Neuronal stem cell (in vitro differentiated cells): ENCODE data around the gene HAGH. TPM values are rescaled to one million over a fixed set of nuclear protein-coding genes. Genes with fewer than 3 reads are reported as not detected.
"Not testable (repeated sequence)": the region's sequence is repeated elsewhere in the genome, so short reads cannot be mapped to it uniquely, and the experiment has no call there.

Experiments used
- DNase-seq: peaks from one replicate; pipeline ENCODE4 v3.0.0-alpha.2; 2013; ENCODE audit warnings: low spot score
- H2AFZ ChIP-seq: one replicate; pipeline ENCODE4 v1.6.1; 2013; ENCODE audit warnings: mild to moderate bottlenecking, low read length, inconsistent platforms
- H2AK5ac ChIP-seq: 2 replicates; pipeline ENCODE4 v1.6.1; 2013; ENCODE audit warnings: low read depth, mild to moderate bottlenecking, inconsistent platforms, low read length, moderate library complexity, mixed read lengths
- H2BK120ac ChIP-seq: 2 replicates; pipeline ENCODE4 v1.6.1; 2013; ENCODE audit warnings: low read depth, mild to moderate bottlenecking, inconsistent platforms, low read length, moderate library complexity, mixed read lengths
- H2BK12ac ChIP-seq: one replicate; pipeline ENCODE4 v1.6.1; 2013; ENCODE audit warnings: low read length, inconsistent platforms
- H2BK15ac ChIP-seq: 2 replicates; pipeline ENCODE4 v1.6.1; 2013; ENCODE audit warnings: mild to moderate bottlenecking, low read length, inconsistent platforms, mixed read lengths
- H2BK5ac ChIP-seq: one replicate; pipeline ENCODE4 v1.6.1; 2013; ENCODE audit warnings: inconsistent platforms, mild to moderate bottlenecking, low read length, moderate library complexity
- H3K14ac ChIP-seq: one replicate; pipeline ENCODE4 v1.6.1; 2013; ENCODE audit warnings: low read length, inconsistent platforms
- H3K18ac ChIP-seq: 2 replicates; pipeline ENCODE4 v1.6.1; 2013; ENCODE audit warnings: low read length, inconsistent platforms
- H3K23ac ChIP-seq: 2 replicates; pipeline ENCODE4 v1.6.1; 2013; ENCODE audit warnings: low read depth, mild to moderate bottlenecking, mixed read lengths, low read length, inconsistent platforms; ENCODE audit not compliant: poor library complexity
- H3K27ac ChIP-seq: replicated peaks from 3 replicates; pipeline ENCODE4 v1.5.1; 2013; ENCODE audit warnings: low read length, inconsistent platforms
- H3K27me3 ChIP-seq, 3 experiments: 2 replicates each; pipeline ENCODE4 v1.6.1; 2013; ENCODE audit warnings: low read length in 3 of 3, mild to moderate bottlenecking in 2 of 3, inconsistent platforms in 1 of 3, low read depth in 1 of 3, mixed read lengths in 1 of 3, moderate library complexity in 1 of 3; ENCODE audit not compliant: control insufficient read depth in 3 of 3, insufficient read depth in 3 of 3
- H3K36me3 ChIP-seq, 2 donors: replicated peaks in 1 of 2; 2 replicates each; pipeline ENCODE4 v1.6.1; 2013; ENCODE audit warnings: low read length in 2 of 2; ENCODE audit not compliant: control insufficient read depth in 2 of 2, insufficient read depth in 2 of 2
- H3K4ac ChIP-seq: 2 replicates; pipeline ENCODE4 v1.6.1; 2013; ENCODE audit warnings: inconsistent platforms, mild to moderate bottlenecking, low read length, moderate library complexity
- H3K4me1 ChIP-seq, 2 donors: 1 replicate in 1 of 2; 2 replicates in 1 of 2; pipeline ENCODE4 v1.6.1; 2013; ENCODE audit warnings: low read length in 2 of 2, low read depth in 1 of 2; ENCODE audit not compliant: control insufficient read depth in 2 of 2, insufficient read depth in 1 of 2
- H3K4me2 ChIP-seq: one replicate; pipeline ENCODE4 v1.6.1; 2013; ENCODE audit warnings: mild to moderate bottlenecking, low read length, inconsistent platforms; ENCODE audit not compliant: insufficient read depth, poor library complexity, severe bottlenecking
- H3K4me3 ChIP-seq, 2 donors: 2 replicates each; pipeline ENCODE4 v1.5.1; 2013; ENCODE audit warnings: low read length in 2 of 2, mild to moderate bottlenecking in 2 of 2, inconsistent platforms in 1 of 2, moderate library complexity in 1 of 2
- H3K79me1 ChIP-seq: one replicate; pipeline ENCODE4 v1.6.1; 2013; ENCODE audit warnings: low read depth, mild to moderate bottlenecking, inconsistent platforms, low read length, moderate library complexity
- H3K9ac ChIP-seq: one replicate; pipeline ENCODE4 v1.6.1; 2013; ENCODE audit warnings: mild to moderate bottlenecking, low read depth, low read length, inconsistent platforms; ENCODE audit not compliant: poor library complexity
- H3K9me3 ChIP-seq, 2 donors: replicated peaks in 1 of 2; 2 replicates each; pipeline versions ENCODE3 to v1.6.1; 2013; ENCODE audit warnings: low read length in 2 of 2, mild to moderate bottlenecking in 2 of 2, inconsistent platforms in 1 of 2, low read depth in 1 of 2, mixed read lengths in 1 of 2, moderate library complexity in 1 of 2; ENCODE audit not compliant: control insufficient read depth in 2 of 2, insufficient read depth in 1 of 2
- H4K8ac ChIP-seq: one replicate; pipeline ENCODE4 v1.6.1; 2013; ENCODE audit warnings: low read depth, mild to moderate bottlenecking, inconsistent platforms, low read length, moderate library complexity
- H4K91ac ChIP-seq: one replicate; pipeline ENCODE4 v1.6.1; 2013; ENCODE audit warnings: low read length, low read depth, mild to moderate bottlenecking, inconsistent platforms; ENCODE audit not compliant: poor library complexity
- WGBS, 2 donors: extraction: QIAGEN DNeasy Blood & Tissue Kit; methylation state at CpG; one replicate each; pipeline ENCODE4 v1.1.7; 2013; ENCODE audit warnings: missing lambda C conversion rate in 2 of 2, mixed read lengths in 1 of 2; ENCODE audit not compliant: insufficient read length in 2 of 2, insufficient replicate concordance in 1 of 2; ENCODE audit errors: extremely low coverage in 2 of 2; 5-methylcytosine and 5-hydroxymethylcytosine counted together
- polyA plus RNA-seq, 2 experiments: library from polyadenylated mRNA; stranded (reverse); fragments of 200-250 nt; gene quantifications; one replicate each; pipeline ENCODE4 v1.2.3, GENCODE V29; 2013

The HAGH gene
- 45.7 TPM for polyA plus RNA-seq (2013, experiment 1 of 2)
- polyA plus RNA-seq (2013, experiment 2 of 2), result 44.7 TPM

DNA sequence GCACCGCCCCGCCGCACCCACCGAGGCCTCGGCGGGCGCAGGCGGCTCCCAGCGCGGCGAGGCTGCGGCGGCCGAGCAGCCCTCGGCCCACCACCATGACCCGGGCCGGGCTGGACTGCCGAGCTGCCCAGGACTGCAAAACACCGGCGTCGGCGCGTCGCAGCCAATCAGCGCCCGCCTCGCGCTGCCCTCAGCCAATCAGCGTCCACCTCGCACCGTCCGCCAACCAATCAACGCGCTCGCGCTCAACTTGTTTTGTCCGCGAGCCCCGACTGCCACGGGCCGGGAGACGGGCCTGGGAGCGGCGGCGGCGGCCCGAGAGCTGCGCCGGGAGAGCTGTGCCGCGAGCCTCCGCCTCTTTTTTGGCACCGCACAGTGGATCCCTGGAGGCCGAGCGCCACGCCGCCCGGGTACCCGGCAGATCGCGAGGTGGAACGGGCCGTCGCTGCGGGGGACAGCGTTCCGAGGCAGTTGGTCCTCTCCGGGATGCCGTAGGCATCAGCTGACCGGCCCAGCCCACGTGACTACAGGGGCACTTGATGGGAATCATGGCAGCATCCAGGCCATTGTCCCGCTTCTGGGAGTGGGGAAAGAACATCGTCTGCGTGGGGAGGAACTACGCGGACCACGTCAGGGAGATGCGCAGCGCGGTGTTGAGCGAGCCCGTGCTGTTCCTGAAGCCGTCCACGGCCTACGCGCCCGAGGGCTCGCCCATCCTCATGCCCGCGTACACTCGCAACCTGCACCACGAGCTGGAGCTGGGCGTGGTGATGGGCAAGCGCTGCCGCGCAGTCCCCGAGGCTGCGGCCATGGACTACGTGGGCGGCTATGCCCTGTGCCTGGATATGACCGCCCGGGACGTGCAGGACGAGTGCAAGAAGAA lies at the start of gene HAGH, which contains the start of gene FAHD1:
TSS of gene HAGH (minus strand) at position 135 of the 883 bp plus-strand sequence. CDS start at position 97, 38 bp downstream.
TSS of gene FAHD1 (plus strand) at position 516 of the 883 bp plus-strand sequence. CDS start at position 549, 33 bp downstream.
- peak within 1 kb of the TSS; percentile 60 for H3K4ac ChIP-seq
- H4K91ac ChIP-seq, result peak within 1 kb of the TSS; percentile 97
- H4K8ac ChIP-seq, result peak within 1 kb of the TSS; percentile 65
- peaks cover 18% of the 10 kb centered on the region for H3K79me1 ChIP-seq
- H2BK120ac ChIP-seq, result no peak within 1 kb of the TSS
- H3K9me3 ChIP-seq, result no peaks in the 10 kb centered on the region
- peak within 1 kb of the TSS; percentile 93 for H2BK5ac ChIP-seq
- peaks cover 0 to 10% of the 10 kb centered on the region in 2 donors for H3K4me1 ChIP-seq
- H3K36me3 ChIP-seq, result peaks cover 11 to 37% of the 10 kb centered on the region in 2 donors
- peak within 1 kb of the TSS; percentile 99 for H3K9ac ChIP-seq
- H3K23ac ChIP-seq, result peak within 1 kb of the TSS; percentile 94
- peak within 1 kb of the TSS; percentile 98 for H3K18ac ChIP-seq
- H2AK5ac ChIP-seq, result peak within 1 kb of the TSS; percentile 87
- peak; percentile 95 for DNase-seq
- no peaks in the 10 kb centered on the region for H3K27me3 ChIP-seq
- peak within 1 kb of the TSS; percentile 95 to 97 for H3K4me3 ChIP-seq
- no peak within 1 kb of the TSS for H2BK12ac ChIP-seq
- H3K4me2 ChIP-seq, result peak within 1 kb of the TSS; percentile 89
- H3K14ac ChIP-seq, result peak within 1 kb of the TSS; percentile 47
- peak within 1 kb of the TSS; percentile 31 for H3K27ac ChIP-seq
- peak within 1 kb of the TSS; percentile 99 for H2AFZ ChIP-seq
- H2BK15ac ChIP-seq, result peak within 1 kb of the TSS; percentile 96
- WGBS, 2 donors, result no CpG with 5 or more reads among the region's 104 CpGs

DNA sequence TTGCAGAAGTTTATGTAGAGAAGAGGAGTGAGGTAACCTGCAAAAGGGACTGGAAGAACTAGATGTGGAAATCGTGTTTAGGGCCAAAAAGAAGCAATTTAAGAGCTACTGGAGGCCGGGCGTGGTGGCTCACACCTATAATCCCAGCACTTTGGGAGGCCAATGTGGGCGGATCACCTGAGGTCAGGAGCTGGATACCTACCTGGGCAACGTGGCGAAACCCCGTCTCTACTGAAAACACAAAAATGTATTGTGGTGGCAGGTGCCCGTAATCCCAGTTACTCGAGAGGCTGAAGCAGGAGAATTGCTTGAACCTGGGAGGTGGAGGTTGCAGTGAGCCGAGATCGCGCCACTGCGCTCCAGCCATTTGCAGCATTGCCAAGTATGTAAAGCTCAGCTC lies 49.4 kb upstream of the HAGH start:
- not testable (repeated sequence) for H2BK15ac ChIP-seq, H3K4me1 ChIP-seq, H3K4me2 ChIP-seq, H2BK12ac ChIP-seq, H4K8ac ChIP-seq, DNase-seq, H3K9ac ChIP-seq, H2AFZ ChIP-seq, H3K4me3 ChIP-seq, H3K36me3 ChIP-seq, H2BK5ac ChIP-seq, H3K14ac ChIP-seq, H3K27ac ChIP-seq, H3K4ac ChIP-seq, H2BK120ac ChIP-seq, H3K23ac ChIP-seq, H2AK5ac ChIP-seq, H4K91ac ChIP-seq, H3K9me3 ChIP-seq, H3K79me1 ChIP-seq, H3K18ac ChIP-seq
- no CpG with 5 or more reads among the region's 13 CpGs for WGBS, 2 donors
- peaks cover 0 to 53% (median 16%) of the 10 kb centered on the region in 3 experiments for H3K27me3 ChIP-seq

DNA sequence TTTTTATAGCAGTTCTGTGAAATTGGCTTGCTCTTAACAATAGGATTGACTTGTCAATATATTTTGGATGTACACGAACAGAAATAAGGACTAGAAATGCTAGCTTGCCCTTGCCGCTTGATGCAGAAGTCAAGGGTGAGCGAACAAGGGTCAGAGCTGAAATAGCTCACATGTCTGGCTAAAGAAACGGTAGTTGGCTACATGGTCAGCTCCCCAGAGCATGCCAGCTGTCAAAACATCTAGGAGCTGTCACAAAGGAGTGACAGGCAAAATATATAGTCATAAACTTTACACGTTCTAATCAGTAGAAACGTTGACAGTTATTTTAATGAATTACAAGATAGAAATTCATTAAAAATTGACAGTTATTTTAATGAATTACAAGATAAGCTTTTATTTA lies 48.2 kb upstream of the HAGH start:
- no peak overlapping the region for H4K91ac ChIP-seq
- no peak overlapping the region for H3K18ac ChIP-seq
- H3K4me3 ChIP-seq, result no peak overlapping the region
- no peak overlapping the region for H3K9ac ChIP-seq
- no peaks in the 10 kb centered on the region for H3K36me3 ChIP-seq
- H3K14ac ChIP-seq, result no peak overlapping the region
- H2BK5ac ChIP-seq, result no peak overlapping the region
- no peak overlapping the region for H3K4me2 ChIP-seq
- peaks cover 1 to 4% of the 10 kb centered on the region in 2 donors for H3K4me1 ChIP-seq
- no peak overlapping the region for H2BK120ac ChIP-seq
- no peak overlapping the region for H2BK15ac ChIP-seq
- H3K27me3 ChIP-seq, result peaks cover 0 to 59% (median 16%) of the 10 kb centered on the region in 3 experiments
- H2BK12ac ChIP-seq, result no peak overlapping the region
- no peaks in the 10 kb centered on the region for H3K9me3 ChIP-seq
- no peak overlapping the region for H2AK5ac ChIP-seq
- H3K27ac ChIP-seq, result no peak overlapping the region
- H3K23ac ChIP-seq, result no peak overlapping the region
- DNase-seq, result no peak
- H4K8ac ChIP-seq, result no peak overlapping the region
- H2AFZ ChIP-seq, result no peak overlapping the region
- no CpG with 5 or more reads among the region's 6 CpGs for WGBS, 2 donors
- no peak overlapping the region for H3K4ac ChIP-seq
- H3K79me1 ChIP-seq, result no peaks in the 10 kb centered on the region

DNA sequence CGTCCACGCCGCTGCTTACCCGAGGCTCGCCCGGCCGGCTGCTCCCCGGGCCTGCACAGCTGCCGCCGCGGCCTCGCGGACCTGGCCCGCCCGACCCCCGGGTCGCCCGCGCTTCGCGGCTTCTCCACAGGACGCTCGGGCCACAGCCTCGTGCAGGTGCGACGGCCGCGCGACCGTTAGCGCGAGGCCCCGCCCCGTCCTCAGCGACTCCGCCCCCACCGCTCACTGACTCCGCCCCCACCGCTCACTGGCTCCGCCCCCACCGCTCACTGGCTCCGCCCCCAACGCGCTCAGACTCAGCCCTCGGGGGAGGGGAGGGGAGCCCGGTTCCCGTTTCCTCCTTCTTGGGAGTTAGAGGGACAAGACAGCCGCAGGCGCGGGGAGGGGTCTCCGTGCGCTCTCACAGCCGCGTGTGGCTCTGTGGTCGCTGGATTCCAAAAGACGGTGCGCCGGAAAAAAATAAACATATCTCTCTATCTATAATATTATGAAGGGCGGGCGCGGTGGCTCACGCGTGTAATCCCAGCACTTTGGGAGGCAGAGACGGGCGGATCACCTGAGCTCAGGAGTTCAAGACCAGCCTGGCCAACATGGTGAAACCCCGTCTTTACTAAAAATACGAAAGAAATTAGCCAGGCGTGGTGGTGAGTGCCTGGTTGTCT lies 45.5 kb upstream of the HAGH start, which contains the start of gene MEIOB:
TSS of gene MEIOB (minus strand) at position 191 of the 662 bp plus-strand sequence. CDS start 3,989 bp downstream, outside the sequence.
- no CpG with 5 or more reads among the region's 68 CpGs for WGBS, 2 donors
- Histone ChIP-seq H3K14ac (no peak within 1 kb of the TSS), H2BK120ac (no peak within 1 kb of the TSS), H2BK12ac (peak within 1 kb of the TSS; percentile 41), H2BK5ac (peak within 1 kb of the TSS; percentile 24), H4K91ac (no peak within 1 kb of the TSS), H3K4ac (no peak within 1 kb of the TSS), H3K36me3 (no peaks in the 10 kb centered on the region), H2AFZ (peak within 1 kb of the TSS; percentile 59), H4K8ac (no peak within 1 kb of the TSS), H3K18ac (peak within 1 kb of the TSS; percentile 44), H3K4me2 (peak within 1 kb of the TSS; percentile 18), H3K4me3 (no peak within 1 kb of the TSS), H3K27me3 (peaks cover 0 to 41% (median 13%) of the 10 kb centered on the region in 3 experiments), H2BK15ac (no peak within 1 kb of the TSS), H3K4me1 (peaks cover 0 to 4% of the 10 kb centered on the region in 2 donors), H3K9ac (no peak within 1 kb of the TSS), H2AK5ac (no peak within 1 kb of the TSS), H3K23ac (no peak within 1 kb of the TSS), H3K9me3 (no peaks in the 10 kb centered on the region), H3K79me1 (no peaks in the 10 kb centered on the region), H3K27ac (no peak within 1 kb of the TSS)
- peak; percentile 43 for DNase-seq
